ENCODE results near the gene ECHDC3.
"Not testable (repeated sequence)": the region's sequence is repeated elsewhere in the genome, so short reads cannot be mapped to it uniquely, and the experiment has no call there.

ECHDC3 gene

DNA sequence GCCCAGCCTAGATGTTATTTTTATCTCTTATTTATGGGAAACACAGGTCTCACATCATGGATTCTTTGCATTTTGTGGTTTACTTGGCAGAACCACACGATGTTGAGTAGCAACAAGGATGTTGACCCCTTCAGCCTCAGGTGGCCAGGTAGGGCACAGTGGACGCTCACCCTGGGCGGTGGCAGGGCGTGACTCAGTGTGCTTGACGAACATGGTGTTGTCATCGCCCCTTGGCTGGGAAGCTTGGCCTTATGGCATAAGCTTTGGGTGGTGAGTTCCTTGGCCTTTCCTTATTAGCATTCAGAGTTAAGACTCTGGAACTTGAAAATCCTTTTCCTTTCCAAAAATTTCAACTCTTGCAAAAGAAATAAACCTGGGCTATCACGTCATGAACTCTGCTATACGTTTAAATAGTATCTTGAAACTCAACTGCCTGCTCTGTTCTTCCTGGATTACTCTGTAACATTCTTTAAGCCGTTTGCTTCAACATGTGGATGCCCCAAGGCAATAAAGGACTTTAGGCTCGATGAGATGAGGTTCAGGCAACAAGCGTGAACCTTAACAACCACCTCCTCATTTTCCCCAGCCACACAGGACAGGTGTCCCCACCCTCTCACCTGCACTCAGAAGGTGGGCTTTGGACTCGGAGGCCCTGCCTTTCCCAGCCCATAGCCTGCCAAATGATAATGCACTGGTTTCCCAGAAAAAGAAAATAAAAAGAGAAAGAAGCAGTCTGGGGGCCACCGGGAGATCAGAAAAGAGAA lies 22.5 kb upstream of the ECHDC3 start:
- DNase-seq, result no peak

DNA sequence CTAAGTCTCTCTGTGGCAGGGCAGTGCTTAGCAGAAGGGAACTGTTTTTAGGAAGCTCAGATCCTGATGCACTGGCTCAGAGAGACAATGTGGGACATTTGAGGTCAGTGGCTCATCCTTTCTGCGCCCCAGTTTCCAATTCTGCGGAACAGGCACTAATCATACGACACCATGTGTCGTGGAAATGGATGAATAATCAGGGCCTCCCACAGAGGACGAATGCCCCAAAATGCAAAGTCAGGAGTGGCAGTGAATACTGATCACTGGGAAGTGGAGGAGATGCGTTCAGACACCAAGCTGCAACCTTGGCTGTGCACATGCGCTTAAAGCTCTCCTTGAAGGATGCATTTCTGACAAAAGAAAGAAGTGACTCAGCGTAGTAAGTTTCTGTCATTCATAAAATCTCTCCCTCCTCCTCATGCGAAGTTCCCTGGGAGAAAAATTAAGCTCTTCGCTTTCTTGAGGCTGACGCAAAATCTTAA lies 21.9 kb upstream of the ECHDC3 start:
- DNase-seq, result no peak

DNA sequence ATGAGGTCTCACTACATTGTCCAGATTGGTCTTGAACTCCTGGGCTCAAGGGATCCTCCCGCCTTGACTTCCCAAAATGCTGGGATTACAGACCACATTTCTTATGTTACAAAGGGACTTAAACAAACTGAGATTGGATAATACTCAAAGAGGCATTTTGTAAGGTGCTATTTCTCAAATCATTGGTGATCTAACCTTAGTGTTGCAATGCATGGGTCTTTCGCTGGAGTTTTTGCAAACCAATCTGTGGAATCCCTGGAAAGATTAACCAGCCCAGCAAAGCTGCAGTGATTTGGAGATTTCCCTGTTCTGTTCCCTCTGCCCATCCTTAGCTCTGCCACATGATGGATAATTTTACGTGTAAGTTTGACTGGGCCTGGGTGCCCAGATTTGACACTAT lies 20.4 kb upstream of the ECHDC3 start:
- no peak for DNase-seq

DNA sequence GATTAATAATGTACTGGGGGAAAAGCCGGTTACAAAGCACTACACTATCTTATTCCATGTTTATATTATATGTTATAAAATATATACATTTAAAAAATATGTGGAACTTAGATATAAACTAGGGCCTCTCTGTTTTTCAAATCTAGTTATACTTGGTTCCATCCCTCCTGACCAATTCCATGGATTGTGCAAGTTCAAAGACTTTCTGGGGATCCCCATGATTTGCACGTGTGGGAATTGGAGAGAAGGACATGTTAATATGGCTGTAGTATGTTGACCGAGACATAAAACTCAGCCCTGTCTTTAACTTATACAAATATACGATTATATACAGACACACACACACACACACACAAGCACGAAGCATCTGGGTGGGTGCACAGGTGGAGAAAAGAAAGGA lies 18.8 kb upstream of the ECHDC3 start:
- DNase-seq, result no peak

DNA sequence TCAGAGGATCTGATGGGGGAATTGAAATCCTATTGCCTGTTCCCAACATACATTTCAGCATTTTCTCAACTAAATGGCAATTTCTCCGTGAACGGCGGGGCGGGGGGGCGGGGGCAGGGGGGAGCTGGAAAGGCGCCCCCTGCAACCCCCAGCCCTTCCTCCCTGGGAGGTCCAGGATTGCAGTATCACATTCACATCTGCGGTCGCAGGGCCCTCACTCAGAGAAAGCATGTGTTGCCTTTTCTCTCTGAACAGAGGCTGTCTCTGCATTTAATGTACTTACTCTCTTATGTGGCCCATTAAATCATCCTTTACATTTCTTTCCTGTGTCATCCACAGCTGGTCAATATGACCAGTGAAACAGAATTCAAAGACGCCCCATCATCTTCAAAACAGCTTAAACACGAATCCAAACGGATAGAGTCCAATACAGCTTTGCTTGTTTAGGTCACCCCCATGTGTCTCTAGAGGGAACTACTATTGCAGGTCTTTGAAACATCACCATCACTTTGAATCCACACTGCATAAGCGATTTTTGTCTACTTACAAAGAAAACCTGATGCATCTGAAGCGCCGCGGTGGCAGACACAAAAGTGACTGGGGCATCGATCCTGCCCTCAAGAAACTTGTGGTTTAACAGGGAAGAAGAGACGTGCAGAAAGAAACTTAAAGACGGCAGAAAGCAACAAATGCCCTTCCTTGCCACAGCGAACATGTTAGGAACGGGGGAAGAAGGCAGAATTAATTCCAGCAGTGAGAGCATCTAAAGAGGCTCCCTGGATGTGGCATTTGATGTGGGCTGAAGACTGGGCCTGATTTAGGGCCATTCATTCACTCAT lies 17.0 kb upstream of the ECHDC3 start:
- no peak for DNase-seq

DNA sequence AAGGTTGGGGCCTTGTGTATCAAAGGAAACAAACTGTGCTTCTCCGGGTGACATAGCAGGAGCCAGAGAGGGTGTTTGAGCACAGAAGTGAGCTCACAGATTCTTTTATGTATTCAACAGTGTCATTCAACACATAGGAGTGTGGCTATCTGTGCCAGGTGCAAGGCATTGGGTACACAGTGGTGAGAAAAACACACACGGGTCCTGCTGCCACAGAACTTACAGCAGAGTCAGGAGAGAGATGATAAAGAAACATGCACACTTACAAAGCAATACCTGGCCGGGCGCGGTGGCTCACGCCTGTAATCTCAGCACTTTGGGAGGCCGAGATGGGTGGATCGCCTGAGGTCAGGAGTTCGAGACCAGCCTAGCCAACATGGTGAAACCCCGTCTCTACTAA lies 16.3 kb upstream of the ECHDC3 start:
- DNase-seq, result no peak

DNA sequence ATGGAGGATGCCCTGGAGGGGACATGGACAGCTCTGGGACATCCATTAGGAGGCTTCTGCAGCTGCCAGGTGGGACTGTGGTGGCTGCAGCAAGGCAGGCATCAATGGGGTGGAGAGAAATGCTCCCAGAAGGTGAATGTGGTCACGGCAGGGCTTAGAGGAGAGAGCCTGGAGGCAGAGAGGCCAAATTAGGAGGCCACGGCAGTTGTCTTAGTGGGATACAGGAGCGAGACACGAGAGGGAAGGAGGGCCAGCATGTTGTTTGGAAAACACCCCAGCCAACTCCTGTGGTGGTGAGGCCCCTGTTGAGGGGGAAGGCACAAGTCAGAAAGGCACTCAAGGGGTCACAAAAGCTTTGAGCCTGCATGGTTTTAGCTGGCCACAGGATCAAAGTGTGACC lies 14.6 kb upstream of the ECHDC3 start:
- no peak for DNase-seq

DNA sequence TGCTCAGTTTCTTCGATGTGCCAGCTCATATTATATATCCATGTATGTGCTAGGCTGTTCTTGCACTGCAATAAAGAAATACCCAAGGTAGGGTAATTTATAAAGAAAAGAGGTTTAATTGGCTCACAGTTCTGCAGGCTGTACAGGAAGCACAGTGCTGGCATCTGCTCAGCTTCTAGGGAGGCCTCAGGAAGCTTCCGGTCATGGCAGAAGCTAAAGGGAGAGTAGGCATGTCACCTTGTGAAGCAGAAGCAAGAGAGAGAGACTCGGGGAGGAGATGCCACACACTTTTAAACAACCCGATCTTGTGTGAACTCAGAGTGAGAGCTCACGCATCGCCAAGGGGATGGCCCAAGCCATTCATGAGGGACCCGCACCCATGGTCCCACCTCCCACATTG lies 13.8 kb upstream of the ECHDC3 start:
- no peak for DNase-seq

DNA sequence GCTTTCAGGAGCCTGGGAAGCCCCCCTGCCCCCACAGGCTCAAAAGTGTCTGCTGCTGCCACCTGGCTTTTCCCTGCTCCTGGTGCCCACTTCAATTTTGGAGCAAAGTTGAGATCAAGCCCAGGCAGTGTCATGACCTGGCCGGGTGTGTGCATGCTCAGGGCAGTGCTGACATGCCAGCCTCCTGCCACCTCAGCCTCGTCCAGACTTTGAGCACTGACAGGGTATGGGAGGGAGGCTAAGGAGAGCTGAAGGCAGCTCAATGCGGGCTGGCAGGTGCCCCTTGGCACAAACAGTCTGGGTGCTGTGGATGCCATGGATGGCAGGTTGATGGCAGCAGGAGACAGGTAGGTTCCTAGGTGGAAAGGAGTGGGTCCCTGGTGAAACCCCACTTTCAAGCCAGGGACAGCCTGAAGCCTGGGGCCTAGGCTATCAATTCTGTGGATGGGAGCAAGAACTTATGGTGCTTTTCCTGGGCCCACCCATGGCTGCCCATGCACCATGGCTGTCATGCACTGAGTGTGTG lies 12.3 kb upstream of the ECHDC3 start:
- DNase-seq, result no peak

DNA sequence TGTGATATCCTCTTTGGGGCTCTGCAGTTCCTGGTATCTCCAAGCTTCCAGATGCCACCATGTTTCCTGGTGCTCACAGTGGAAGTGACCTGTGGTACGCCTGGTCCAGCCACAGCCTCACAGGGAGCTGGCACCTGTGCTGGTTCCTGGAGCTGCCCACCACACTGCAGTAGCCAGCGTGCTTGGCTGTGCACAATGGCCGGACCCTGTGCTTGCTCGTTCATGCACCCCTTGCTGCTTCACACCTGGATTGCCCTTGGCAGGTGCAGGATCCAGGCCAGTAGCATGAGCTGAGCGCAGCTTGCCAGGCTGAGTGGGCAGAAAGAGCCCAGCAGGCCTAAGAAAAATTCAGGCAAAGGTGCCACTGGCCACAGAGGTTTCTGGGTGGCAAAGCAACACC lies 11.4 kb upstream of the ECHDC3 start:
- no peak for DNase-seq

DNA sequence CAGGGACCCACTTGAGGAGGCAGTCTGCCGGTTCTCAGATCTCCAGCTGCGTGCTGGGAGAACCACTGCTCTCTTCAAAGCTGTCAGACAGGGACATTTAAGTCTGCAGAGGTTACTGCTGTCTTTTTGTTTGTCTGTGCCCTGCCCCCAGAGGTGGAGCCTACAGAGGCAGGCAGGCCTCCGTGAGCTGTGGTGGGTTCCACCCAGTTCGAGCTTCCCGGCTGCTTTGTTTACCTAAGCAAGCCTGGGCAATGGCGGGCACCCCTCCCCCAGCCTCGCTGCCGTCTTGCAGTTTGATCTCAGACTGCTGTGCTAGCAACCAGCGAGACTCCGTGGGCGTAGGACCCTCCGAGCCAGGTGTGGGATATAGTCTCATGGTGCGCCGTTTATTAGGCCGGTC lies 5.4 kb upstream of the ECHDC3 start:
- DNase-seq, result not testable (repeated sequence)

DNA sequence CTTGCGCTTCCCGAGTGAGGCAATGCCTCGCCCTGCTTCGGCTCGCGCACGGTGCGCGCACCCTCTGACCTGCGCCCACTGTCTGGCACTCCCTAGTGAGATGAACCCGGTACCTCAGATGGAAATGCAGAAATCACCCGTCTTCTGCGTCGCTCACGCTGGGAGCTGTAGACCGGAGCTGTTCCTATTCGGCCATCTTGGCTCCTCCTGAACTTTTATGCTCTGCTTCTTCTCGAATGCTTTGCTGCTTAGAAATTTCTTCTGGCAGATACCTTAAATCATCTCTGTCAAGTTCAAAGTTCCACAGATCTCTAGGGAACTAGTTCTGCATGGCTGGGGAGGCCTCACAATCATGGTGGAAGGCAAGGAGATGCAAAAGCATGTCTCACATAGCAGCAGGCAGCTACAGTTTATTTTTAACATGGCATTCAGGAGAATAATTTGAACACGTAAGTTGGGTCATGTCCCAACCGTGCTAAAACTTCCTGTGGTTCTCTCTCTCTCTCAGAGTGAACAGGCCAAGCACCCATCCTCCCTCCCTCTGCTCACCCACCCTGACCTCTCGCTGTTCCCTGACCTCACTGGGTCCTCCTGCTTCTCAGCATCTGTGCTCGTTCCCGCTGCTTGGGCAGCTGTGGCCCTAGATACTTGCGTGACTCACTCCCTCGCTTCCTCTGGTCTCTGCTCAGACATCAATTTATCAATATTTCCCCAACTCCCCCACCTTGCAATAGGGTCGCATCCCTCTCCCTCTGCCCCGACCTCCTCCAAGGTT lies 4.7 kb upstream of the ECHDC3 start:
- DNase-seq, result not testable (repeated sequence)

DNA sequence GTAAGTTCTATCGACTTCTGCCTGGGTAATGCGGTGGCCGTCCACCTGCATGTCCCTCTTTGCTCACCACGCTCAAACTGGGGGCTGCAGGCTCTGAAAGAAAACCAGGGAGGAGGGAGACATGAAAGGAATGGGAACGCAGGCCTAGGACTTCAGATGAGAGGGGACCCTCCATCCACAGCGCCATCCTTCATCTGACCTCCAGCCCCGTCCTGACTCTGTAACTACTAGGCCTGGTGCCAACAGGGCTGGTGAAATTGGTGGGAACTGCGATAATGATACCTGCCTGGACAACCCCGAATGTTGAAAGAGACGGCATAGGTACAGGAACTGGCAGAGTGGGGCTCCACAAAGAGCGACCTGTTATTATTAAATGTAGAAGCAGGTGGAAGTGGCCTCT lies 1.3 kb upstream of the ECHDC3 start:
- DNase-seq, result no peak

DNA sequence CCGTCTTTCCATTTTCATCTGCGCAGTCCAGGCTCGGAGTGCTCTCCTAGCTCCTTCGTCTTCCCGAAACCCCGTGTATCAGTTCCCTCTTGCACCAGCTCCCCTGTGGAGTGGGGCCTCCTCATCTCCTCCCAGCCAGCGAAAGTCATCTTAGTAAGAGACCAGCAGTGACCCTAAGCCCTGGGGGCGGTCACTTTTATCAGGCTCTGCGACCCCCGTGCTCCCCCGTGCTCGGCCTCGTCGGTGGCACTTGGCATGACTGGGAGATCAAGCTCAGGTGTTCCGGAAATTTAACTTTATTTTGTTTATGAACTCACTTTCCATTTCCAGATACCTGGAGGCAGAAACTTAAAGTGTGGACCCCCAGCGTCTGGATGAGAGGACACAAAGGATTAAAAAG lies 574 bp upstream of the ECHDC3 start:
- no peak for DNase-seq

DNA sequence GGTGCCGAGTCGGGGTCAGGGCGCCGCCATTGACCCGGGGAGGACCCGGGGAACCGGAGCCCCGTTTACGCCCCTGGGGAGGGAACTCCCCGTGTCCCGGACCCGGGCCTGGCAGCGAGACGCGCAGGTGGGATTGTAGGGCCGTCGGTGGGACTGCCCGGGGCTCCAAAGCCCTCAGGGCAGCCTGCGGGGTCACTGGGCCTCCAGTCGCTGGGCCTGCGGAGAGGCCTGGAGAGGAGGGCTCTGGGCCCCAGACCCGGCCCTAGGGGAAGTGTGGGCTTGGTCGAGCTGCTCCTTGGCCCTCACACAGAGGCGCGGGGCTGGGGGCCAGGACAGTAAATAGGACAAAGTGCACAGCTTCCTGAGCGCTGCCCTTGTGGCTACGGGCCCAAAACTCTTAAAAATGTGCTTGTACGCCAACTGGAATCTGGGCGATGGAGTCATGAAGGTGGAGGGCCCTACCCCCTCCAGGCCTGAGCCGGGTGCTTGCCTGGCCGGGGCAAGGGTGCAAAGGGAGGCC lies 657 bp downstream of the ECHDC3 start:
- no peak for DNase-seq

DNA sequence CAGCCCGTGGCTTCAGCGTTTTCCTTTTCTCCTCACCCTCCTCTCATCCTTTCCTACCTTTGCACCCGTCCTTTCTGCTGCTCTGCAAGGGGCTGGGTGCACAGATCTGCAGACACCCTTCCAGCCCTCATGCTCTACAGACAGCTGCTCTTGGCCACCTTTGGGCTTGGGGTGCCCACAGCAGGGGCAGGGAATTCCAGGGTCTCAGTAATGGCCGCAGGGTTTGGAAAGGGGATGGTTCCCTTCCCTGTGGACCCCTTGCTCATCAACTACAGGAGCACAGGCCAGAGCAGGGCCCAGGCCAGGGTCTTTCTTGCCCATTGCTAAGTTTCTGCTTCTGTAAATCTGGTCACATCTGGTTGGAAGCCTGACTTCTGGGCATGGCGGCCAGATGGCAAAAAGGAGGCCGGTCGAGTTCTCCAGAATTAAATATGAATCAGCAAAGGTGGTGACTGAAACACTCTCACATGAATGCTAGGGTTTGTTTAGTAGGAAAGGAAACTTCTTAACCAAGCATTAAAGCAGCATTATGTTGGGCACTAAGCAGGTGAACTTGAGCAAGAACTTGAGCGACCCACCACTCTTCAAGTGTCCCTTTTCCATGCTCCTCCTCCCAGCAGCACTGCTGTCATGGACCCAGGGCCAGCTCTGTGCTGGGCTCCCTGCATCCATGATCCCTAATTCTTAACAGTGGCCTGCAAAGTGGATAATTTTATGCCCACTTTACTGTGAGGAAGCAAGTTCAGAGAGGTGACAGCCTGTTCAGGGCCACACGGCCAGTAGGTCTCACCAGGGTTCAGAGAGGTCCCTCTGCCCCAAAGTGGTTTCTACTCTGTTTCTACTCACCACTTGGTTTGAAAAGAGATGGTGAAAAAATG lies 1.5 kb downstream of the ECHDC3 start:
- DNase-seq, result no peak

DNA sequence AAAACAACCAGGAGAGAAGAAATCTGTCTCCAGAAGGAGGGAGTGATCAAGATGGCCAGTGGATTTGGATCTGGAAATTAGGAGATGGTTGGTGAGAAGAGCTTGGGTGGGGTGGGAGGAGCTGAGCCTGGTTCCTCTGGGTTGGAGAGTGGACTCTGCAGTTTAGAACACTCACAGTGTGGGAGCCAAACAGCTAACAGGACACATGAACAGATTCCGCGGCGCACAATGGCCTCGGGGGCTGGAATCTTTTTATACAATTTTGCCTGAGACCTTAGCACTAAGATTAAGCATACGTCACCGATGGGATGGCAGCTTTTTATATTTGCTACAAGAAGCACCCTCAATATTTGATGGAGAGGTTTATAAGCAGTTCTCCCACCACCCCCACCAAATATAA lies 2.9 kb downstream of the ECHDC3 start:
- DNase-seq, result no peak

DNA sequence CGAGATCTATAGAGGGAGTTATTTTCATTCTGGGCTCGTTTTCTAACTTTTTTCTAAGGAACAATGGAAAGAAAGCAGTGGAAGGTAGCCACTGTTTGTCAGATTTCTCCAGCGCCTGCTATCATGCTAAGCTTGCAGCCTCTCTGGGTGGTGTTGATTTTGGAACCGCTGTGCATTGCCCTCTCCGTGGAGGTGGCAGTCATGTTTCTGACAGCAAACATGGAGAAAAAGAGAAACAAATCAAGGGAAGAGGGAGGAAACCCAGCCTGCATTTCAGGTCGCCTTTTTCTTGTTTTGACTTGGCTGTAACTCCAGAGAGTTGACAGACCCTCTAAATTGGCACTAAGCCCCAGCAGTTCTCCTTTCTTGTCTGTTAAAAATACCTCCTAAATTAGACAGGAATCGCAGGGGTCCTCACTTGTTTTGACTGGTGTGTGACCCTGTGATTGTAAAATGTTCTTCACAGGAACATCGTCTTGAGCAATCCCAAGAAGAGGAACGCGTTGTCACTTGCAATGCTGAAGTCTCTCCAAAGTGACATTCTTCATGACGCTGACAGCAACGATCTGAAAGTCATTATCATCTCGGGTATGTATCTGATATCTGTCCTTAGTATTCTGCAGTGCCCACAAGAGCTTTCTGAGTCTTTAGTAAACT lies 4.8 kb downstream of the ECHDC3 start:
- DNase-seq, result no peak

DNA sequence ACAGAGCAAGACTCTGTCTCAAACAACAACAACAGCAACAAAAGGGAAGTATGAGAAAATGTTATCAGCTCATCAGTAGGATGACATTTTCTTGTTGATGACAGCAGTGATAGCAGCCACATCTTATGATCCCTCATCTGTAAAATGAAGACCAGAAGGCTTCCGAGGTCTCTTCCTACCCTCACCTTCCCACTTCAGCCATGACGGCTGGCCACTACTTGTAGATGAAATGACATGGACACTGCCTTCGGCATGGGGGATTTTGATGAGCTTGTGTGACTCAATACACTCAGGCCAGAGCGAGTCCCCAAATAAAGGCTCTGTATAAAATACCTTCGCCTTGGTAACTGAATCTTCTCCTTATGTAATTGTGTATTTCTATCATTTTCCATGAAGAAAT lies 6.7 kb downstream of the ECHDC3 start:
- no peak for DNase-seq

DNA sequence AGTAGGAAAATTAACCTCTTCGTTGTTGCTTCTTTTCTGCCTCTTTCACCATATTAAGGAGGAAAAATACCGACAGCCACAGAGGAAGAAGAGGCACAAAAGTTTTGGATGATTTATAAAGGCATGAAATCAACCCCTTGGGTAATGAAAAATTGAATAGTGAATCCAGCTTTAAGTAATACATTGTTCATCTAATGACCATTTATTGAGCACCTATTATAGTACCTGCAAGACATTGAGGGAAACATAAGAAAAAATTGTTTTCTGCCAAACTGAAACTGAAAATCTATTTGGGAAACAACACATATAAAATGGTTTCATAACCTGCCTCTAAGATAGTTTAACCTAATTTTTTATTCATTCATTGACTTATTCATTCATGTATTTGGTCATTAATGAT lies 8.2 kb downstream of the ECHDC3 start:
- DNase-seq, result no peak

DNA sequence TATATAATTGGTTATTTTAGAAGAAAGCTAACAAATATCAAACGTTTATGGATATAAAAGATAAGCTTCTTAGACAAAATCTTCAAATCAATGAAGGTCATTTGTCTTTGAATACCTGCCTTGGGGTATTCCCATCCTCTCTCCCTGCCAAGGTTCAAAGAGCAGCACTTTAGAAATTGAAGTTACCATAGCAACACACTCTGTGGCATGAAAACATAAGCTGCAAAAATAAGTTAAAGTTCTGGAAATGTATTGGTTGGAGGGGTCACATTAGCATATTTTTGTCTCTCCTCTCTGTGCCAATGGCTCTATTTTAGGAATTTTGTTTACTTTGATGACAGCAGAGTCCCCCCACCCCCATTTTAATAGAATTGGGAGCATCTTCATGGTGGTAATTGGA lies 12.0 kb downstream of the ECHDC3 start:
- no peak for DNase-seq
